HCT116 (cell line): ENCODE measurements around the gene FBXO21. TPM values are rescaled to one million over a fixed set of nuclear protein-coding genes. Genes with fewer than 3 reads are reported as not detected.

Source experiments
- ATAC-seq: fragments of 200-7000 bp; cut with Tn5 transposase; 2 replicates; pipeline ENCODE4 v1.9.1; 2020; ENCODE audit warnings: mild to moderate bottlenecking, moderate library complexity
- BruUV-seq: library from RNA; stranded (reverse); fragments of 400-500 nt; replicated peaks from 2 replicates; lab custom pipeline; 2021; lab: Mats Ljungman, UMichigan
- CTCF ChIA-PET: fragments of 300-600 bp; sonication (Branson Sonifier 250); formaldehyde crosslinking; loops from one replicate; lab custom pipeline; 2021; ENCODE audit warnings: antibody characterized with exemption; lab: Charles Lee
- POLR2A ChIA-PET: fragments of 300-600, 350-600 bp; sonication (Branson Sonifier 250); formaldehyde crosslinking; loops from one replicate; lab custom pipeline; 2021; ENCODE audit warnings: antibody characterized with exemption; lab: Charles Lee
- RAD21 ChIA-PET, 2 experiments: fragments of 300-600 bp; sonication (Branson Sonifier 250); formaldehyde crosslinking; loops; one replicate each; lab custom pipeline; 2023; ENCODE audit warnings: low total read pairs in 2 of 2; ENCODE audit not compliant: uncharacterized antibody in 2 of 2, unreplicated experiment in 2 of 2, low non-redundant PET in 1 of 2; lab: Charles Lee
- DNase-seq: peaks from one replicate; pipeline ENCODE4 v3.0.0-alpha.2; 2010; ENCODE audit warnings: low read depth, low spot score
- H2AFZ ChIP-seq: fragments of 200-600 bp; shearing (Covaris generic), sonication (generic); 2 replicates; pipeline ENCODE4 v1.6.1; 2017; ENCODE audit warnings: low read depth, mixed run types, mixed read lengths, antibody characterized with exemption, low read length; ENCODE audit not compliant: poor library complexity, severe bottlenecking
- H3K27ac ChIP-seq: 2 replicates; pipeline ENCODE4 v1.5.1; 2012; ENCODE audit warnings: low read depth, low read length
- H3K27me3 ChIP-seq: fragments of 200-600 bp; sonication (generic); 2 replicates; pipeline ENCODE4 v1.6.1; 2016; ENCODE audit warnings: mixed run types, low read length, mixed read lengths; ENCODE audit not compliant: insufficient read depth
- H3K36me3 ChIP-seq, 2 experiments: fragments of 200-500 bp in 1 of 2; fragments of 200-600 bp in 1 of 2; sonication (Bioruptor generic) in 1 of 2; sonication (generic) in 1 of 2; 2 replicates each; pipeline versions ENCODE4 v1.5.1 to v1.6.1; 2014 to 2016; ENCODE audit warnings: low read length in 2 of 2, inconsistent platforms in 1 of 2, mixed read lengths in 1 of 2, mixed run types in 1 of 2; ENCODE audit not compliant: insufficient read depth in 2 of 2, control insufficient read depth in 1 of 2
- H3K4me1 ChIP-seq, 2 experiments: fragments of 200-600 bp in 1 of 2; sonication (generic) in 1 of 2; 2 replicates each; pipeline versions ENCODE4 v1.5.1 to v1.6.1; 2012 to 2017; ENCODE audit warnings: low read length in 2 of 2, inconsistent platforms in 1 of 2, mild to moderate bottlenecking in 1 of 2, mixed read lengths in 1 of 2, mixed run types in 1 of 2, moderate library complexity in 1 of 2; ENCODE audit not compliant: insufficient read depth in 2 of 2, control insufficient read depth in 1 of 2
- H3K4me2 ChIP-seq: fragments of 200-600 bp; sonication (generic); 2 replicates; pipeline ENCODE4 v1.6.1; 2017; ENCODE audit warnings: mixed run types, low read length, mixed read lengths
- H3K4me3 ChIP-seq, 2 experiments: fragments of 200-600 bp in 1 of 2; sonication (generic) in 1 of 2; replicated peaks in 1 of 2; 2 replicates each; pipeline ENCODE4 v1.5.1; 2011 to 2016; ENCODE audit warnings: low read length in 2 of 2, control low read depth in 1 of 2, low read depth in 1 of 2, mild to moderate bottlenecking in 1 of 2, mixed read lengths in 1 of 2, mixed run types in 1 of 2
- H3K79me2 ChIP-seq: fragments of 200-600 bp; sonication (generic); 2 replicates; pipeline ENCODE4 v1.6.1; 2017; ENCODE audit warnings: mild to moderate bottlenecking, mixed run types, low read length, moderate library complexity, mixed read lengths; ENCODE audit not compliant: insufficient read depth
- H3K9ac ChIP-seq: fragments of 200-600 bp; sonication (generic); 2 replicates; pipeline ENCODE4 v1.6.1; 2016; ENCODE audit warnings: low read length, mixed read lengths
- H3K9me2 ChIP-seq: fragments of 200-600 bp; sonication (generic), shearing (Covaris generic); 2 replicates; pipeline ENCODE4 v1.6.1; 2017; ENCODE audit warnings: mixed run types, mild to moderate bottlenecking, moderate library complexity; ENCODE audit not compliant: insufficient read depth
- H3K9me3 ChIP-seq, 2 experiments: fragments of 200-500 bp in 1 of 2; fragments of 200-600 bp in 1 of 2; sonication (Bioruptor generic) in 1 of 2; sonication (generic) in 1 of 2; 2 replicates each; pipeline ENCODE4 v1.6.1; 2014 to 2017; ENCODE audit warnings: low read length in 2 of 2, mixed read lengths in 2 of 2, inconsistent platforms in 1 of 2, low read depth in 1 of 2, mild to moderate bottlenecking in 1 of 2, mixed run types in 1 of 2, moderate library complexity in 1 of 2; ENCODE audit not compliant: control insufficient read depth in 1 of 2, insufficient read depth in 1 of 2
- H4K20me1 ChIP-seq: fragments of 200-600 bp; sonication (generic), shearing (Covaris generic); 2 replicates; pipeline ENCODE4 v1.6.1; 2017; ENCODE audit warnings: mixed run types, mild to moderate bottlenecking, moderate library complexity; ENCODE audit not compliant: insufficient read depth
- CBX3 ChIP-seq: IDR thresholded peaks from 2 replicates; pipeline ENCODE4 v1.6.1; 2012; ENCODE audit warnings: low read depth
- CEBPB ChIP-seq: IDR thresholded peaks from 2 replicates; pipeline ENCODE4 v1.6.1; 2012; ENCODE audit warnings: low read depth
- EGR1 ChIP-seq: IDR thresholded peaks from 2 replicates; pipeline ENCODE4 v1.6.1; 2012; ENCODE audit warnings: low read depth
- ELF1 ChIP-seq: IDR thresholded peaks from 2 replicates; pipeline ENCODE4 v1.6.1; 2012; ENCODE audit warnings: low read depth, borderline replicate concordance
- EZH2phosphoT487 ChIP-seq: fragments of 200-600 bp; IDR thresholded peaks from 2 replicates; pipeline ENCODE4 v1.6.1; 2018; ENCODE audit warnings: antibody characterized with exemption, borderline replicate concordance
- FOSL1 ChIP-seq: IDR thresholded peaks from 2 replicates; pipeline ENCODE4 v1.6.1; 2012; ENCODE audit warnings: low read depth
- JUND ChIP-seq: IDR thresholded peaks from 2 replicates; pipeline ENCODE4 v1.6.1; 2012
- POLR2A ChIP-seq: IDR thresholded peaks from 2 replicates; pipeline ENCODE4 v1.7.0; 2011; ENCODE audit warnings: borderline replicate concordance; ENCODE audit not compliant: insufficient read depth, insufficient read length; ENCODE audit errors: extremely low read depth
- SIN3A ChIP-seq: IDR thresholded peaks from 2 replicates; pipeline ENCODE4 v1.6.1; 2012; ENCODE audit warnings: low read depth
- SP1 ChIP-seq: IDR thresholded peaks from 2 replicates; pipeline ENCODE4 v1.6.1; 2012; ENCODE audit warnings: low read depth
- TCF7L2 ChIP-seq: IDR thresholded peaks from 2 replicates; pipeline ENCODE4 v1.7.0; 2011; ENCODE audit warnings: borderline replicate concordance, inconsistent platforms; ENCODE audit not compliant: insufficient read depth, insufficient read length; ENCODE audit errors: extremely low read depth
- ZFX ChIP-seq: fragments of 450-650 bp; IDR thresholded peaks from 2 replicates; pipeline ENCODE4 v1.6.1; 2017
- intact Hi-C: fragments of 100-400 bp; cut with micrococcal nuclease; formaldehyde crosslinking; loops from 2 replicates; pipeline ENCODE4 v1.10.0; 2022
- total RNA-seq: library from RNA; stranded (reverse); gene quantifications from one replicate; pipeline ENCODE4 v1.2.1, GENCODE V29; 2021; ENCODE audit not compliant: unreplicated experiment
- TF ChIP-seq, protein P1 (sequence below): IDR thresholded peaks from 2 replicates; pipeline ENCODE4 v1.6.1; 2012

Gene FBXO21
- total RNA-seq, 1 experiment from 2014 or later: 45.5 TPM

DNA sequence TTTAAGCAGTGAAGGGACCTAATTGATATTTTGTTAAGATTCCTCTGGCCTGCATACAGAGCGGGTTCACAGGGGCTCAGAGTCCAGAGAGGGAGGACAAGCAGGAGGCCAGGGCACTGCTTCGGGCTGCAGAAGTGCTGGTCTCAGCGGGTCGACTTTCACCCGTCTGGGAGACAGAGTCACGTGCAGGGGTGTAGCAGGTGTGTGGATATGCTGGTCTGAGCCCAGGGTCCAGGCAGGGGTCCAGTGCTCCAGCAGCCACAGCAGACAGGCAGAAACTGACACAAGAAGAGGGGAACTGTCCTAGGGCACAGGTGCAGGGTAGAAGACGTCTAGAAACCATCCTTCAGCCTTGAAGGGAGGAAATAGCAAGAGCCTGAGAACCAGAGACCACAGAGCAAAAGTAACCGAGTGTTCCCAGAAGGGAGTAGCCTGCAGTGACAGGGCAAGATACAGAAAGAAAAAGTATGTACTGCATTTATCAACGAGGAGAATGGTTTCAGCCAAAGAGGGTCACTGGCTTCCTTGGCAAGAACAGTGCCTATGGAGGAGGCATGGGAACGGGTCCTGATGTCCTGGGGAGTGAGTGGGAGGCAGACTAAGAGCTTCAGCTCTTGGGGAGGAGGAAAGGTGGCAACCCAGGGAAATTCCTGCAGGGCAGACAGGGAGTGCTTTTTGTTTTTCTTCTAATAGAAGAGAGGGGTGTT lies 28.7 kb downstream of the FBXO21 start:
- no peaks in the 10 kb centered on the region for H3K9me3 ChIP-seq
- H3K4me3 ChIP-seq: no peak overlapping the region
- intact Hi-C loops: no loop called here
- ChIA-PET CTCF (no interaction called here), RAD21 (no interaction called here), POLR2A (no interaction called here)
- no peak for DNase-seq
- TF ChIP-seq ZFX: no peak
- TF ChIP-seq, protein P1, sequence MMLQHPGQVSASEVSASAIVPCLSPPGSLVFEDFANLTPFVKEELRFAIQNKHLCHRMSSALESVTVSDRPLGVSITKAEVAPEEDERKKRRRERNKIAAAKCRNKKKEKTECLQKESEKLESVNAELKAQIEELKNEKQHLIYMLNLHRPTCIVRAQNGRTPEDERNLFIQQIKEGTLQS: no peak
- no peak for TF ChIP-seq FOSL1
- no peaks in the 10 kb centered on the region for H3K9me2 ChIP-seq
- no peak overlapping the region for H3K27ac ChIP-seq
- H3K27me3 ChIP-seq: no peaks in the 10 kb centered on the region
- no peaks in the 10 kb centered on the region for H3K4me1 ChIP-seq
- no peak for ATAC-seq
- H3K79me2 ChIP-seq: no peaks in the 10 kb centered on the region
- no peak overlapping the region for H3K9ac ChIP-seq
- no peak overlapping the region for H2AFZ ChIP-seq
- H3K4me2 ChIP-seq: no peak overlapping the region
- no peaks in the 10 kb centered on the region for H4K20me1 ChIP-seq
- BruUV-seq: no TSS peak
- peaks cover 24 to 54% of the 10 kb centered on the region in 2 experiments; a peak in 3 of 4 replicates for H3K36me3 ChIP-seq

DNA sequence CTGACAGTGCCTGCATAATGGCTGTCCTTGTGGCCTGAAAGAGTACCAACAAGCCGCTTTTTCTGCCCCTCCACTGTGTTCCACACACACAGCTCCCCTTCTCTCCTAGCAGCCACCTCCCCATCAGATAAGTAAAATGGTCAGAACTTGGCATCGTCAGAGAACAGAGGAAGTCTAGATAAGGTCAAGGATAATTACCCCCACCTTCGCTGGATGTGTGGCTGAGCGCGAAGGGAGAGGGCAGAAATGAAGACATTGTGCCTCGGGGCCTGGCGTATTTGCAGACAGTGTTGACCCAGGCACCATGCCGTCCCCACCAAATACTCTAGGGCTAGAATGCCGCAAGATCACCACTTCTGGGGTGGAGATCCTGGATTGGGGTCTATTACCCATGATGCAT lies 30.6 kb downstream of the FBXO21 start:
- Histone ChIP-seq H3K79me2 (no peaks in the 10 kb centered on the region), H3K4me3 (no peak overlapping the region), H2AFZ (no peak overlapping the region), H3K4me1 (no peaks in the 10 kb centered on the region), H3K4me2 (no peak overlapping the region), H4K20me1 (no peaks in the 10 kb centered on the region), H3K27me3 (no peaks in the 10 kb centered on the region), H3K9ac (no peak overlapping the region), H3K27ac (no peak overlapping the region), H3K36me3 (peaks cover 29 to 40% of the 10 kb centered on the region in 2 experiments; a peak in 3 of 4 replicates), H3K9me3 (no peaks in the 10 kb centered on the region), H3K9me2 (no peaks in the 10 kb centered on the region)
- BruUV-seq: no TSS peak
- ATAC-seq: no peak
- RAD21 ChIA-PET: no interaction called here
- POLR2A ChIA-PET: no interaction called here
- CTCF ChIA-PET: no interaction called here
- TF ChIP-seq JUND (no peak), EZH2phosphoT487 (no peak), CBX3 (no peak), SIN3A (no peak), EGR1 (no peak), POLR2A (no peak), SP1 (no peak), ELF1 (no peak), CEBPB (no peak), FOSL1 (no peak), TCF7L2 (no peak)
- intact Hi-C loops: loop anchor here (10.0 kb wide), 1 partner anchor 455 kb away; no protein-coding TSS in a partner anchor
- no peak for DNase-seq
